Mesendoderm (in vitro differentiated cells): ENCODE measurements around the gene SIRPB2.

ENCODE experiments used
- DNase-seq: peaks from one replicate; pipeline ENCODE4 v3.0.0; 2013
- H2AK5ac ChIP-seq: 2 replicates; pipeline ENCODE4 v1.6.1; 2013; ENCODE audit warnings: low read length, inconsistent platforms
- H2BK120ac ChIP-seq: 2 replicates; pipeline ENCODE4 v1.6.1; 2013; ENCODE audit warnings: low read depth, mild to moderate bottlenecking, low read length, moderate library complexity, mixed read lengths
- H2BK15ac ChIP-seq: replicated peaks from 2 replicates; pipeline ENCODE4 v1.6.1; 2013; ENCODE audit warnings: low read depth, mild to moderate bottlenecking, moderate library complexity
- H2BK5ac ChIP-seq: 2 replicates; pipeline ENCODE4 v1.6.1; 2013; ENCODE audit warnings: low read length, inconsistent platforms
- H3K18ac ChIP-seq: 2 replicates; pipeline ENCODE4 v1.6.1; 2013; ENCODE audit warnings: mild to moderate bottlenecking, low read length, mixed read lengths
- H3K23ac ChIP-seq: one replicate; pipeline ENCODE4 v1.6.1; 2013; ENCODE audit warnings: low read length
- H3K27ac ChIP-seq: 2 replicates; pipeline ENCODE4 v1.5.1; 2013; ENCODE audit warnings: low read depth, mild to moderate bottlenecking, inconsistent platforms, low read length, moderate library complexity
- H3K27me3 ChIP-seq: 2 replicates; pipeline ENCODE4 v1.6.1; 2013; ENCODE audit warnings: low read length, control low read depth, mild to moderate bottlenecking, inconsistent platforms; ENCODE audit not compliant: insufficient read depth, poor library complexity
- H3K36me3 ChIP-seq: 2 replicates; pipeline ENCODE4 v1.6.1; 2013; ENCODE audit warnings: low read length, inconsistent platforms; ENCODE audit not compliant: control insufficient read depth, insufficient read depth
- H3K4ac ChIP-seq: one replicate; pipeline ENCODE4 v1.6.1; 2013; ENCODE audit warnings: low read depth, mild to moderate bottlenecking, low read length, moderate library complexity
- H3K4me1 ChIP-seq: 2 replicates; pipeline ENCODE4 v1.6.1; 2013; ENCODE audit warnings: low read depth, low read length, inconsistent platforms; ENCODE audit not compliant: control insufficient read depth
- H3K4me2 ChIP-seq: 2 replicates; pipeline ENCODE4 v1.6.1; 2013; ENCODE audit warnings: low read length
- H3K4me3 ChIP-seq: 2 replicates; pipeline ENCODE4 v1.5.1; 2013; ENCODE audit warnings: mild to moderate bottlenecking, low read length
- H3K56ac ChIP-seq: one replicate; pipeline ENCODE4 v1.6.1; 2013; ENCODE audit warnings: low read length
- H3K79me1 ChIP-seq: 2 replicates; pipeline ENCODE4 v1.6.1; 2013; ENCODE audit warnings: low read length, inconsistent platforms
- H3K79me2 ChIP-seq: 2 replicates; pipeline ENCODE4 v1.6.1; 2013; ENCODE audit warnings: mild to moderate bottlenecking, low read length; ENCODE audit not compliant: control insufficient read depth, insufficient read depth
- H3K9ac ChIP-seq: 2 replicates; pipeline ENCODE4 v1.6.1; 2013; ENCODE audit warnings: low read length, inconsistent platforms
- H4K5ac ChIP-seq: one replicate; pipeline ENCODE4 v1.6.1; 2013; ENCODE audit warnings: low read length
- H4K8ac ChIP-seq: one replicate; pipeline ENCODE4 v1.6.1; 2013; ENCODE audit warnings: low read depth, mild to moderate bottlenecking, control low read depth, low read length, moderate library complexity
- WGBS: extraction: QIAGEN DNeasy Blood & Tissue Kit; methylation state at CpG from one replicate; pipeline ENCODE4 v1.1.7; 2013; ENCODE audit warnings: low lambda C conversion rate, missing lambda C conversion rate; ENCODE audit not compliant: insufficient coverage; ENCODE audit errors: extremely low coverage; 5-methylcytosine and 5-hydroxymethylcytosine counted together

SIRPB2 gene

DNA sequence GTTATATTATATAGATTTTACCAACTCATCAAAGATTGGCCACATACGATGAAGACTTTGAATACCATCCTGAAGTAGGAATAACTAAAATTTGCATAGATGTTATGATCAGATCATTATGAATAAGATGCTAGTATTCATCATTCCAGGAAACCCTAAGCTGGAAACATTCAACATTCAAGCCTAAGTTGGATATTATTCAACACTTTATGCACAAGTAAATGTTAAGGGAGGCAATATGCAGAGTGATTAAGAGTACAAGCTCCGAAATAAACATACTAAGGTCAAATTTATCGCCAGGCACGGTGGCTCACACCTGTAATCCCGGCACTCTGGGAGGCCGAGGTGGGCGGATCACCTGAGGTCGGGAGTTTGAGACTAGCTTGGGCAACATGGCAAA is 55.0 kb downstream of the SIRPB2 start:
- H4K5ac ChIP-seq: no peak overlapping the region
- no peak overlapping the region for H3K27ac ChIP-seq
- no peak overlapping the region for H2BK15ac ChIP-seq
- H3K27me3 ChIP-seq: no peaks in the 10 kb centered on the region
- no peaks in the 10 kb centered on the region for H3K79me2 ChIP-seq
- no peak overlapping the region for H3K23ac ChIP-seq
- DNase-seq: no peak
- no peak overlapping the region for H2AK5ac ChIP-seq
- H3K36me3 ChIP-seq: no peaks in the 10 kb centered on the region
- no peak overlapping the region for H3K9ac ChIP-seq
- H3K79me1 ChIP-seq: no peaks in the 10 kb centered on the region
- no peak overlapping the region for H3K4ac ChIP-seq
- H2BK5ac ChIP-seq: no peak overlapping the region
- no peak overlapping the region for H2BK120ac ChIP-seq
- no peak overlapping the region for H3K18ac ChIP-seq
- WGBS: no CpG with 5 or more reads among the region's 8 CpGs
- no peak overlapping the region for H3K4me2 ChIP-seq
- H3K56ac ChIP-seq: no peak overlapping the region
- H3K4me3 ChIP-seq: no peak overlapping the region
- H3K4me1 ChIP-seq: no peaks in the 10 kb centered on the region
- no peak overlapping the region for H4K8ac ChIP-seq

DNA sequence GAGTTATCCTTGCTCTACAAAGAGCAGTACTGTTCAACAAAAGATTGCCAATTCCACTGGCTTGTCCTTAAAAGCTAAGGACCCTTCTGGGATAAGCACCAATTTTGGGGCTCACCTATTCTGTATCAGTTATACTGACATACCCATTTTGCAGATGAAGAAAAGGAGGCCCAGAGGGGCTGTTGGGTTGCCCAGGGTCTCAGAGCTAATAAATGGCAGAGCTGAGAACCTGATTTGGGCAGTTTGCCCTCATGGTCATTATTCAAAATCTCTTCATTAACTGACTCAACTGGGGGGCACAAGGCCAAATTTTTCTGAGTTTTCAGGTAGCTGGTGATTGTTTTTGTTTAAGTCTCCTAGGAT is 55.9 kb downstream of the SIRPB2 start:
- H3K79me2 ChIP-seq: no peaks in the 10 kb centered on the region
- H3K4me3 ChIP-seq: no peak overlapping the region
- no peak overlapping the region for H2BK5ac ChIP-seq
- H3K4me1 ChIP-seq: no peaks in the 10 kb centered on the region
- DNase-seq: no peak
- no peak overlapping the region for H3K4me2 ChIP-seq
- no peak overlapping the region for H3K23ac ChIP-seq
- H3K18ac ChIP-seq: no peak overlapping the region
- no peak overlapping the region for H2AK5ac ChIP-seq
- H3K27me3 ChIP-seq: no peaks in the 10 kb centered on the region
- no peak overlapping the region for H3K56ac ChIP-seq
- no peak overlapping the region for H3K9ac ChIP-seq
- no peaks in the 10 kb centered on the region for H3K79me1 ChIP-seq
- no peak overlapping the region for H4K5ac ChIP-seq
- H3K27ac ChIP-seq: no peak overlapping the region
- no peak overlapping the region for H4K8ac ChIP-seq
- H3K36me3 ChIP-seq: no peaks in the 10 kb centered on the region
- H2BK120ac ChIP-seq: no peak overlapping the region
- no peak overlapping the region for H2BK15ac ChIP-seq
- H3K4ac ChIP-seq: no peak overlapping the region

DNA sequence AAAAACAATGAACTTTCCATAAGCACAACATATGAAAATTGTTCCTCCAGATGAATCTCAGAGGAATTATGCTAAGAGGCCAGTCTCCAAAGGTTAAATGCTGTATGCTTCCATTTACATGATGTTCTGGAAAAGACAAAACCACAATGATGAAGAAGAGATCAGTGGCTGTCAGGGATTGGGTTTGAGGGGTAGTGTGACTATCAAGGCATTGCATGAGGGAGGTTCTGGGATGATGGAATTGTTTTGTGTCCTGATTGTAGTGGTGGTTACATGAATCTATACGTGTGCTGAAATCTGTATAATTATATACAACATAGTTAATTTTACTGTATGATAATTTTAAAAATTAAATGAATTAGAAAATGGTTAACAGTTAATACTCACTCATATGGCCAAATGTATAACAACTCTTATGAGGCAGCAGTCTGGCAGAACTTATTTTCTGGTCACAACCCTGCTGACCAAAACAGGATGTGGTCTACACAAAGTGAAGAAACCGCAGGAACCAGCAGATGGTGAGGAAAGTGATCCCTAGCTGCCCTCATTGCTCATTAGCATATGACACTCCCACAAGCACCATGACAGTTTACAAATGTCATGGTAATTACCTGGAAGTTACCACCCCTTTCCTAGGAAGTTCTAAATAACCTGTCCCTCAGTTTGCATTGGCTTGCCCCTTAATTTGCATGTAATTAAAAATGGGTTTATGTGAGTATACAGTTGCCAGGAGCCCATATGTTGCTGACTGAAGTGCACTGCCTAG is 56.5 kb downstream of the SIRPB2 start:
- no peaks in the 10 kb centered on the region for H3K79me1 ChIP-seq
- no peak overlapping the region for H3K23ac ChIP-seq
- no peaks in the 10 kb centered on the region for H3K27me3 ChIP-seq
- no peaks in the 10 kb centered on the region for H3K79me2 ChIP-seq
- H2AK5ac ChIP-seq: no peak overlapping the region
- peak; percentile 67 for DNase-seq
- H4K8ac ChIP-seq: no peak overlapping the region
- H3K4me2 ChIP-seq: no peak overlapping the region
- no peak overlapping the region for H3K4me3 ChIP-seq
- H3K27ac ChIP-seq: no peak overlapping the region
- H2BK120ac ChIP-seq: no peak overlapping the region
- no peak overlapping the region for H4K5ac ChIP-seq
- H2BK5ac ChIP-seq: no peak overlapping the region
- H3K56ac ChIP-seq: no peak overlapping the region
- H3K18ac ChIP-seq: no peak overlapping the region
- H3K36me3 ChIP-seq: no peaks in the 10 kb centered on the region
- H3K9ac ChIP-seq: no peak overlapping the region
- no CpG with 5 or more reads among the region's 2 CpGs for WGBS
- no peak overlapping the region for H3K4ac ChIP-seq
- no peak overlapping the region for H2BK15ac ChIP-seq
- no peaks in the 10 kb centered on the region for H3K4me1 ChIP-seq

DNA sequence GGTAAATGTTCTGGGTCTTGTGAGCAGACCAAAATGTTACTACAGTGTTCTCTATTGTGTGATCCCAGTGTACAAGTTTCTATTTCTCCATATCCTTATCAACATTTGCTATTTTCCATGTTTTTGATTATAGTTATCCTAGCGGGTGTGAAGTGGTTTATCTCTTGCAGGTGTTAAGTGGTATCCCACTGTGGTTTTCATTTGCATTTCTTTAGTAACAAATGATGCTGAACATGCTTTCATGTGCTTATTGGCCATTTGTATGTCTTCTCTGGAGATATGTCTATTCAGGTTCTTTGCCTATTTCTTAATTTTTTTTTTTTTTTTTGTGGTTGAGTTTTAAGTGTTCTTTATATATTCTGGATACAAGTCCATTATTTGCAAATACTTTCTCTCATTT is 60.1 kb downstream of the SIRPB2 start:
- H3K18ac ChIP-seq: no peak overlapping the region
- no peaks in the 10 kb centered on the region for H3K79me2 ChIP-seq
- WGBS: no CpG with 5 or more reads among the region's 1 CpG
- H3K36me3 ChIP-seq: no peaks in the 10 kb centered on the region
- no peak overlapping the region for H3K23ac ChIP-seq
- H4K8ac ChIP-seq: no peak overlapping the region
- DNase-seq: peak; percentile 51
- H3K4ac ChIP-seq: no peak overlapping the region
- H3K9ac ChIP-seq: no peak overlapping the region
- no peak overlapping the region for H2BK15ac ChIP-seq
- no peak overlapping the region for H3K27ac ChIP-seq
- no peak overlapping the region for H2AK5ac ChIP-seq
- no peak overlapping the region for H2BK5ac ChIP-seq
- H3K56ac ChIP-seq: no peak overlapping the region
- no peak overlapping the region for H3K4me2 ChIP-seq
- H3K4me1 ChIP-seq: peaks cover 12% of the 10 kb centered on the region
- no peak overlapping the region for H4K5ac ChIP-seq
- H3K4me3 ChIP-seq: no peak overlapping the region
- no peak overlapping the region for H2BK120ac ChIP-seq
- H3K27me3 ChIP-seq: no peaks in the 10 kb centered on the region
- H3K79me1 ChIP-seq: no peaks in the 10 kb centered on the region

DNA sequence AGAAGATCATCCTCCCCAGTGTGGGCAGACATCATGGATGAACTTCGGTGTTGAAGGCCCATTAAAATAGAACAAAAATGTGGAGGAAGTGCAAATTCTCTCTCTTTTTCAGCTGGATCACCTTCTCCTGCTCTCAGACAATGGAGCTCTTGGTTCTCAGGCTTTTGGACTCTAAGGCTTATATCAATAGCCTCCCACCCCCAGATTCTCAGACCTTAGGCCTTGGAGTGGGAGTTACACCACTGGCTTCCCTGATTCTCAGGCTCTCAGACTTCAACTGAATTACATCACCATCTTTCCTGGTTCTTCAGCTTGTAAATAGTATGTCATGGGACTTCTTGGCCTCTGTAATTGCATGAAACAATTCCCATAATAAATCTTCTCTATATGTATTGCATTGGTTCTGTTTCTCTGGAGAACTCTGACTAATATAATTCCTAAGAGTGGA is 61.2 kb downstream of the SIRPB2 start:
- DNase-seq: no peak
- Histone ChIP-seq H3K4me1 (peaks cover 12% of the 10 kb centered on the region), H3K23ac (no peak overlapping the region), H2BK5ac (no peak overlapping the region), H3K27ac (no peak overlapping the region), H3K4me3 (no peak overlapping the region), H2BK15ac (no peak overlapping the region), H4K5ac (no peak overlapping the region), H3K79me2 (no peaks in the 10 kb centered on the region), H3K36me3 (no peaks in the 10 kb centered on the region), H4K8ac (no peak overlapping the region), H2AK5ac (no peak overlapping the region), H3K9ac (no peak overlapping the region), H3K4me2 (no peak overlapping the region), H3K4ac (no peak overlapping the region), H3K56ac (no peak overlapping the region), H3K79me1 (no peaks in the 10 kb centered on the region), H3K18ac (no peak overlapping the region), H3K27me3 (no peaks in the 10 kb centered on the region), H2BK120ac (no peak overlapping the region)
- WGBS: no CpG with 5 or more reads among the region's 1 CpG

DNA sequence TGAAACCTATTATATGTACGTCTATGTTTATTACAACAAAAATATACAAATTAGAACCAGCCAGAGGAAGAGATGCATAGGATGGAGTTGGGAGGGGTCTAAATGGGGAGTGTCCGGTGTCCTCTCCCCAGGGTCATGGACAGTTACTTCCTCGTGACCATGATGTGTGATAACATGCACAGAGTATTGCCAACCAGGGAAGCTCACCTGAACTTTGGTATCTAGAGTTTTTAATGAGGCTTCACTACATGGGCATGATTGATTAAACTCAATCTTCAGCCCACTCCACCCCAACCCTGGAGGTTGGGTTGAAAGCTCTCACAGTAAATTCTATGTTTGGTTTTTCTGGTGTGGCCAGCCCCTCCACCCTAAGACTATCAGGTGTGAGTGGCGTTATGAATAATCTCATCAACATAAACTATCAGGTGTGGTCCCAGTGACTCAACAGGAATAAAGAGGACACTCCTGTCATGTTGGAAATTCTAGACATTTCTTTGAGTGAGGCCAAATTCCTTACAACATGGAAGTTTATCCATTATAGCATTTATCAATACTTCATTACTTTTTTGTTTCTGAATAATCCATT is 62.0 kb downstream of the SIRPB2 start:
- no peak for DNase-seq
- H3K79me2 ChIP-seq: no peaks in the 10 kb centered on the region

More for the DNA sequence above, 62.0 kb downstream of the SIRPB2 start:
- Histone ChIP-seq H3K4me3 (no peak overlapping the region), H3K56ac (no peak overlapping the region), H3K23ac (no peak overlapping the region), H2BK5ac (no peak overlapping the region), H2AK5ac (no peak overlapping the region), H3K18ac (no peak overlapping the region), H3K4me1 (peaks cover 12% of the 10 kb centered on the region), H2BK120ac (no peak overlapping the region), H3K27me3 (no peaks in the 10 kb centered on the region), H2BK15ac (no peak overlapping the region), H3K9ac (no peak overlapping the region), H3K27ac (no peak overlapping the region), H3K79me1 (no peaks in the 10 kb centered on the region), H3K4ac (no peak overlapping the region), H3K36me3 (no peaks in the 10 kb centered on the region), H3K4me2 (no peak overlapping the region), H4K8ac (no peak overlapping the region), H4K5ac (no peak overlapping the region)
- no CpG with 5 or more reads among the region's 4 CpGs for WGBS
